ENCODE results near the gene CTTN. TPM values are rescaled to one million over a fixed set of nuclear protein-coding genes. Genes with fewer than 3 reads are reported as not detected.

The CTTN gene
- total RNA-seq, 2 experiments from 2014 or later, result 10.5 to 11.3 TPM

Other genes starting within 250 kb of the CTTN start
- 10 to 100 TPM; 31.5 to 32.7 TPM for gene FADD, start 195.2 kb upstream of the CTTN start, total RNA-seq
- gene PPFIA1, start 127.8 kb upstream of the CTTN start, total RNA-seq, result 10 to 100 TPM; 29.5 to 30.9 TPM